ENCODE results near the gene S1PR2.

DNA sequence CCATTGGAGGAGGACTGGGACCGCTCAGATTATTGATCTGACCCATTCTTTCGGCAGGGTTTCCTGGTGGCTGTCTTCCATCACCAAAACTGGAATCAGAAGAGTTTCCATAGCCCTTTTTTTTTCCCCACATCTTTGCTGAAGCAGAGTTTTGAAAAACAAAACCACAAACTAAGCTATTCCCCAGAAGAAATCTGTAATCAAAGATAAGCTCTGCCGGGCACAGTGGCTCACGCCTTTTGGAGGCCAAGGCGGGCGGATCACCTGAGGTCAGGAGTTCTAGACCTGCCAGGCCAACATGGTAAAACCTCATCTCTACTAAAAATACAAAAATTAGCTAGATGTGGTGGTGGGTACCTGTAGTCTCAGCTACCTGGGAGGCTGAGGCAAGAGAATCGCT, 35.6 kb upstream of the S1PR2 start:
- TF ChIP-seq, protein P1, sequence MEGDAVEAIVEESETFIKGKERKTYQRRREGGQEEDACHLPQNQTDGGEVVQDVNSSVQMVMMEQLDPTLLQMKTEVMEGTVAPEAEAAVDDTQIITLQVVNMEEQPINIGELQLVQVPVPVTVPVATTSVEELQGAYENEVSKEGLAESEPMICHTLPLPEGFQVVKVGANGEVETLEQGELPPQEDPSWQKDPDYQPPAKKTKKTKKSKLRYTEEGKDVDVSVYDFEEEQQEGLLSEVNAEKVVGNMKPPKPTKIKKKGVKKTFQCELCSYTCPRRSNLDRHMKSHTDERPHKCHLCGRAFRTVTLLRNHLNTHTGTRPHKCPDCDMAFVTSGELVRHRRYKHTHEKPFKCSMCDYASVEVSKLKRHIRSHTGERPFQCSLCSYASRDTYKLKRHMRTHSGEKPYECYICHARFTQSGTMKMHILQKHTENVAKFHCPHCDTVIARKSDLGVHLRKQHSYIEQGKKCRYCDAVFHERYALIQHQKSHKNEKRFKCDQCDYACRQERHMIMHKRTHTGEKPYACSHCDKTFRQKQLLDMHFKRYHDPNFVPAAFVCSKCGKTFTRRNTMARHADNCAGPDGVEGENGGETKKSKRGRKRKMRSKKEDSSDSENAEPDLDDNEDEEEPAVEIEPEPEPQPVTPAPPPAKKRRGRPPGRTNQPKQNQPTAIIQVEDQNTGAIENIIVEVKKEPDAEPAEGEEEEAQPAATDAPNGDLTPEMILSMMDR (IDR thresholded peaks at IDR 0.05): no peak
- no peak for TF ChIP-seq POLR2A (IDR thresholded peaks at IDR 0.05)

All from breast epithelium (tissue), 3 donors.